ENCODE measurements around the gene ZNF451. TPM values are rescaled to one million over a fixed set of nuclear protein-coding genes. Genes with fewer than 3 reads are reported as not detected.

Gene ZNF451
- total and polyA plus RNA-seq, 2 experiments from 2014 or later, result 19.9 to 39.0 TPM

DNA sequence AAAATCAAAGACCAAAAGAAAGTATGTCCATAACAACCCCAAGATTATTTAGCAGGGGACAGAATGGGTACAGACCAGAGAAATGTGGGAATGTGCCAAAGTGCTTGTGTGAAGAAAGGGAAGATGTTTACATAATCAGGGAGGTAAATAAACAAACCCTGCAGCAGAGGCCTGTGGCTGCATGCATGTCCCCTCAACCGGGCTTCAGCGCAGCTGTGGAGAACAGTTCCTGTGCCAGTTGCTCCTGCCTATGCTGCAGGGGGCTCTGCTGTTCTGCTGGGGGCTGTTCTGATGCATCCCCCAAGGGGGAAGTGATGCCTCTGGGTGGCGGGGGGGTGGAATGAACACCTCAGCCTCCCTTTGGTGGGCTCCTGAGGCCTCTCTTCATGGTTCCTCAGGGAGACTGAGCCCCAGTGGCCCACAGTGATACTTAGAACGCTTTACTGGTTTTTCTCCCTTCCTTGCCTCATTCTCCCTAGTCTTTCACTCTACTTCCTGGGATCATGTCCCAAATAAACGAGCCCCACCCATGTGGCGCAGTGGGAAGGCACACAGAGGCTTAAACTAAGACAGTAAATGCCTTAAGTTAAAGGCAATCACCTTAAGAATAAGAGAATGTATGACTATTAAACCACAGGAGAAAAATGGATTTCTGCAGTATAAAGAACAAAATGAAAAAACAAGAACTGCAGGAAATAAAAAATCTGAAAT is 109.1 kb downstream of the ZNF451 start:
- Histone ChIP-seq H4K20me1 (ENCODE audit: insufficient read depth) (no peaks in the 10 kb centered on the region), H3K4me1 (ENCODE audit: insufficient read depth) (no peaks in the 10 kb centered on the region), H2AFZ (no peak overlapping the region), H3K79me2 (ENCODE audit: insufficient read depth) (peaks cover 100% of the 10 kb centered on the region), H3K9me2 (ENCODE audit: insufficient read depth) (no peaks in the 10 kb centered on the region), H3K27ac (no peak overlapping the region), H3K9ac (no peak overlapping the region), H3K27me3 (replicated peaks; ENCODE audit: insufficient read depth) (no peaks in the 10 kb centered on the region), H3F3A (ENCODE audit: insufficient read depth) (peaks cover 30% of the 10 kb centered on the region; the same call in 1 of the 2 replicates), H3K4me3 (no peak overlapping the region), H3K4me2 (ENCODE audit: unreplicated experiment) (no peak overlapping the region), H3K9me3 (ENCODE audit: low read depth) (no peaks in the 10 kb centered on the region), H3K36me3 (ENCODE audit: low read depth) (peaks cover 8% of the 10 kb centered on the region)
- no peak for TF ChIP-seq EZH2phosphoT487 (IDR thresholded peaks at IDR 0.05; ENCODE audit: insufficient read depth, low read depth)
- TF ChIP-seq EZH2 (IDR thresholded peaks at IDR 0.05; ENCODE audit: insufficient read depth, poor library complexity, severe bottlenecking), result no peak
- no peak for DNase-seq
- 74 to 81% methylated on average over 6 of the region's 6 CpGs for WGBS, 2 experiments (ENCODE audit: low coverage in 1 of 2, low lambda C conversion rate in 2 of 2, missing lambda C conversion rate in 2 of 2)
- in situ Hi-C loops (cut with MboI), result no loop called here

DNA sequence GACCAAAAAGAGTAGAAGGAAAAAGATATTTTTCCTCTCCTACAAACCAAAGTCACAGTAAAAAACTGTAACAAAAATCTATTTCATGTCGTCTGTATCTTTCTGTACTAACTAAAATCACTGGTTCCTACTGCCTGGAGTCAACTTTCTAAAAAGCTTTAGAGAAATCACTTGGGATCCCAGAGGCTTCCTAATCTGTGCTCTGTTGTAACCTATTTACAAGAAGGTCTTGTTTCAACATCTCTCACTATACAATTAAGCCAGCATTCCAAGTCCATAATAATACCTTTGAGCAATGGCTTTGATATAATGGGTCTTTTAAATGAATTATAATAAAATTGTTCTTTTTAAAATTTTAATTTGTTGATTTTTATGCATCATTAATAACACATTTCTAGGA is 111.7 kb downstream of the ZNF451 start:
- Histone ChIP-seq H3K9ac (no peak overlapping the region), H3K4me3 (no peak overlapping the region), H3K36me3 (ENCODE audit: low read depth) (peaks cover 3% of the 10 kb centered on the region; the same call in 1 of the 2 replicates), H4K20me1 (ENCODE audit: insufficient read depth) (no peaks in the 10 kb centered on the region), H3K27ac (no peak overlapping the region), H3K4me1 (ENCODE audit: insufficient read depth) (peaks cover 9% of the 10 kb centered on the region), H3K27me3 (replicated peaks; ENCODE audit: insufficient read depth) (no peaks in the 10 kb centered on the region), H2AFZ (no peak overlapping the region), H3K79me2 (ENCODE audit: insufficient read depth) (peaks cover 98% of the 10 kb centered on the region), H3K9me2 (ENCODE audit: insufficient read depth) (no peaks in the 10 kb centered on the region), H3F3A (ENCODE audit: insufficient read depth) (peaks cover 34% of the 10 kb centered on the region), H3K9me3 (ENCODE audit: low read depth) (no peaks in the 10 kb centered on the region), H3K4me2 (ENCODE audit: unreplicated experiment) (no peak overlapping the region)
- DNase-seq, result no peak
- TF ChIP-seq EZH2 (IDR thresholded peaks at IDR 0.05; ENCODE audit: insufficient read depth, poor library complexity, severe bottlenecking), result no peak
- no peak for TF ChIP-seq EZH2phosphoT487 (IDR thresholded peaks at IDR 0.05; ENCODE audit: insufficient read depth, low read depth)
- in situ Hi-C loops (cut with MboI), result no loop called here
- 97 to 100% methylated on average over 1 of the region's 1 CpG for WGBS, 2 experiments (ENCODE audit: low coverage in 1 of 2, low lambda C conversion rate in 2 of 2, missing lambda C conversion rate in 2 of 2)

DNA sequence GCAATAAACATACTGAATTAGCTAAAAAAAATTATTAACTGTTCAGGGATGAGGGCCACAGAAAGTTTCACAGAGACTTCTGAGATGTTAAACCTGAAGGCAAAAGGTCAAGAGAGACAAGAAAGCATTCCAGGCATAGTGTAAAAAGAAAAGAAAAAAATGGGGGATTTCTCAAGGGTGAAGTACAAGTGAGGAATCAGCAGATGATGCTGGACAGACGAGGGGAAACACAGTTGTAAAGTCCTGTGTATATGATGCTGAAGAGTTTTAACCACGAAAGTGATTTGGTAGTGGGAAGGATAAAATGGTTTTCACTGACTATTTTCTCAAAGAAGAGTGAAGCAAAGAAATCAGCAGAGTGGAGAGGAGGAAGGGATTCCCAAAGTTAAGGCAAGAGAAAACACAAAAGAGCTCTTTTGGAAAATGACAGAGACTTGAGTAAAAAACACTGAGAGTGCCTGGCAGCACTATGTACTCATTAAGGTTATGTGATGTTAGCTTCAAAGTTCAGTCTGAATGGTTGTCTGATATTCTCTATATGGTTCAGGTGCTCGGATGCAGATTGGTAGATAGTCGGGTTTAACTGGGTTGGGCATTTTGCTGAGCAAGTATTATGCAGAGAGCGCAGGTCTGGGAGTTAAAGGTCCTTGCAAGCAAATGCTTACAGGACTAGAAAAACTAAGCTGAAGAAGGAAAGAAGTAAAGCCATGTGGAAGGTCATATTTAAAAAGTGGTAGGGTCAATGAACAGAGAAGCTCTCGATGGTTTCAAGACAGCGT is 115.8 kb downstream of the ZNF451 start:
- Histone ChIP-seq H3K27me3 (replicated peaks; ENCODE audit: insufficient read depth) (no peaks in the 10 kb centered on the region), H3F3A (ENCODE audit: insufficient read depth) (peaks cover 34% of the 10 kb centered on the region), H3K4me2 (ENCODE audit: unreplicated experiment) (no peak overlapping the region), H2AFZ (no peak overlapping the region), H4K20me1 (ENCODE audit: insufficient read depth) (no peaks in the 10 kb centered on the region), H3K9ac (no peak overlapping the region), H3K27ac (no peak overlapping the region; the same call in 1 of the 2 replicates), H3K79me2 (ENCODE audit: insufficient read depth) (peaks cover 98% of the 10 kb centered on the region), H3K36me3 (ENCODE audit: low read depth) (0 out of 2 replicates have a peak, but pooled peaks cover 4% of the 10 kb centered on the region), H3K9me2 (ENCODE audit: insufficient read depth) (no peaks in the 10 kb centered on the region), H3K4me1 (ENCODE audit: insufficient read depth) (peaks cover 32% of the 10 kb centered on the region), H3K9me3 (ENCODE audit: low read depth) (no peaks in the 10 kb centered on the region), H3K4me3 (no peak overlapping the region)
- TF ChIP-seq EZH2phosphoT487 (IDR thresholded peaks at IDR 0.05; ENCODE audit: insufficient read depth, low read depth) (no peak), EZH2 (IDR thresholded peaks at IDR 0.05; ENCODE audit: insufficient read depth, poor library complexity, severe bottlenecking) (no peak)
- in situ Hi-C loops (cut with MboI), result no loop called here
- no peak for DNase-seq
- WGBS, 2 experiments (ENCODE audit: low coverage in 1 of 2, low lambda C conversion rate in 2 of 2, missing lambda C conversion rate in 2 of 2), result 95 to 97% methylated on average over 7 of the region's 7 CpGs

DNA sequence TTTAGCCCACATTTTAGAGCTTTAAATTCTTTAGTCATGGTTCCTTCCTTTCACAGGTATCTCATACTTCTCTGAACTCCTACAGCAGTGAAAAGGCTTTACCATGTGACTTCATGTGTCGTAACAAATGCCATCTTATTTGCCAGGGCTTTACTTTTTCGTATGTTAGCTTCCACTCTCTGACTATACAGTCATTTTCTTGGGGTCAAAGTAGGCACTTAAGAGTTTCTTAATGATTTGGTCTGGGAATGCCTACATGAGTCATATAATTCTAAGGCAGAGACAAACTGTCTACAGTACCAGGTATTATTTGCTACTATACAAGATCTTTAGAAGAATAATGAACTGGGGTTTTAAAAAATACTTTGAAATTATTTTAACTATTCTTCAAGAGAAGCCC is 117.2 kb downstream of the ZNF451 start:
- Histone ChIP-seq H3K9ac (no peak overlapping the region), H4K20me1 (ENCODE audit: insufficient read depth) (no peaks in the 10 kb centered on the region), H3K9me3 (ENCODE audit: low read depth) (no peaks in the 10 kb centered on the region), H3K79me2 (ENCODE audit: insufficient read depth) (peaks cover 98% of the 10 kb centered on the region), H2AFZ (no peak overlapping the region), H3K4me1 (ENCODE audit: insufficient read depth) (peaks cover 32% of the 10 kb centered on the region), H3K9me2 (ENCODE audit: insufficient read depth) (no peaks in the 10 kb centered on the region), H3K4me3 (no peak overlapping the region), H3K27me3 (replicated peaks; ENCODE audit: insufficient read depth) (no peaks in the 10 kb centered on the region), H3F3A (ENCODE audit: insufficient read depth) (peaks cover 34% of the 10 kb centered on the region), H3K36me3 (ENCODE audit: low read depth) (0 out of 2 replicates have a peak, but pooled peaks cover 4% of the 10 kb centered on the region), H3K27ac (peak overlapping the region; percentile 17), H3K4me2 (ENCODE audit: unreplicated experiment) (no peak overlapping the region)
- TF ChIP-seq EZH2phosphoT487 (IDR thresholded peaks at IDR 0.05; ENCODE audit: insufficient read depth, low read depth) (no peak), EZH2 (IDR thresholded peaks at IDR 0.05; ENCODE audit: insufficient read depth, poor library complexity, severe bottlenecking) (no peak)
- WGBS, 2 experiments (ENCODE audit: low coverage in 1 of 2, low lambda C conversion rate in 2 of 2, missing lambda C conversion rate in 2 of 2), result 56 to 61% methylated on average over 2 of the region's 2 CpGs
- in situ Hi-C loops (cut with MboI), result no loop called here
- peak; percentile 62 for DNase-seq
